Lower lobe of right lung (tissue), 2 donors: ENCODE data around the gene ANO8. TPM values are rescaled to one million over a fixed set of nuclear protein-coding genes. Genes with fewer than 3 reads are reported as not detected.
A peak's percentile ranks its signal among the peaks of the same experiment; 100 is the strongest.

Experiments
- ATAC-seq, 2 donors: fragments of 200-7000 bp; cut with Tn5 transposase; one replicate each; pipeline ENCODE4 v1.9.1; 2020 to 2022; ENCODE audit warnings: mild to moderate bottlenecking in 2 of 2, moderate library complexity in 2 of 2
- DNase-seq: peaks from one replicate; pipeline ENCODE4 v3.0.0-alpha.2; 2020
- H3K27ac ChIP-seq: fragments of 200-600 bp; one replicate; pipeline ENCODE4 v1.8.0; 2022
- H3K27me3 ChIP-seq: fragments of 200-600 bp; one replicate; pipeline ENCODE4 v1.8.0; 2022; ENCODE audit warnings: low read depth
- H3K36me3 ChIP-seq: fragments of 200-600 bp; one replicate; pipeline ENCODE4 v1.8.0; 2022; ENCODE audit warnings: mild to moderate bottlenecking
- H3K4me1 ChIP-seq: fragments of 200-600 bp; one replicate; pipeline ENCODE4 v1.8.0; 2022
- H3K4me3 ChIP-seq: fragments of 200-600 bp; one replicate; pipeline ENCODE4 v1.8.0; 2022; ENCODE audit warnings: mild to moderate bottlenecking
- H3K9me3 ChIP-seq: fragments of 200-600 bp; one replicate; pipeline ENCODE4 v1.8.0; 2022
- CTCF ChIP-seq: fragments of 200-600 bp; IDR thresholded peaks from one replicate; pipeline ENCODE4 v1.8.0; 2022; ENCODE audit warnings: antibody characterized with exemption, mild to moderate bottlenecking
- intact Hi-C: fragments of 100-400 bp; cut with DNase I; formaldehyde crosslinking; loops from one replicate; pipeline ENCODE4 v1.11.0; 2022
- total RNA-seq: library from RNA; stranded (reverse); fragmentation: NEBNext Ultra II Directional; extraction: Animal tissue kit (Norgen Biotek cat#: 25700); gene quantifications from one replicate; pipeline ENCODE4 v1.2.1, GENCODE V29; 2021
- donor health status: DM: no; HTN: yes; CAD: no; lungs with severe emphysema.

ANO8 gene
- total RNA-seq, 1 donor from 2014 or later: 16.6 TPM

GRCh38 chr19:17294051-17294891, 40.4 kb downstream of the ANO8 start:
- H3K27ac ChIP-seq: no peak overlapping the region
- H3K9me3 ChIP-seq: no peaks in the 10 kb centered on the region
- no peak for TF ChIP-seq CTCF
- H3K36me3 ChIP-seq: peaks cover 8% of the 10 kb centered on the region
- intact Hi-C loops: no loop called here
- H3K4me3 ChIP-seq: no peak overlapping the region
- peak; percentile 34 to 42 for ATAC-seq
- peaks cover 12% of the 10 kb centered on the region for H3K4me1 ChIP-seq
- peak; percentile 62 for DNase-seq
- H3K27me3 ChIP-seq: no peaks in the 10 kb centered on the region

- peaks cover 8% of the 10 kb centered on the region for H3K36me3 ChIP-seq
- ATAC-seq (no peak), DNase-seq (no peak)
- H3K4me3 ChIP-seq: no peak overlapping the region
- no peak for TF ChIP-seq CTCF
- H3K27me3 ChIP-seq: no peaks in the 10 kb centered on the region
- intact Hi-C loops: no loop called here
- peaks cover 12% of the 10 kb centered on the region for H3K4me1 ChIP-seq
- no peaks in the 10 kb centered on the region for H3K9me3 ChIP-seq
- H3K27ac ChIP-seq: no peak overlapping the region
These were observed 41.0 kb downstream of the ANO8 start for GRCh38 chr19:17293605-17294004.

GRCh38 chr19:17292301-17293074, 42.2 kb downstream of the ANO8 start:
- DNase-seq (peak; percentile 77), ATAC-seq (peak; percentile 94 to 95)
- H3K4me3 ChIP-seq: peak overlapping the region; percentile 67
- peak; percentile 73 for TF ChIP-seq CTCF
- H3K36me3 ChIP-seq: peaks cover 4% of the 10 kb centered on the region
- H3K27me3 ChIP-seq: no peaks in the 10 kb centered on the region
- peaks cover 12% of the 10 kb centered on the region for H3K4me1 ChIP-seq
- intact Hi-C loops: no loop called here
- no peaks in the 10 kb centered on the region for H3K9me3 ChIP-seq
- peak overlapping the region; percentile 61 for H3K27ac ChIP-seq

GRCh38 chr19:17289489-17289888, 45.2 kb downstream of the ANO8 start:
- DNase-seq (peak; percentile 80), ATAC-seq (no peak)
- no peaks in the 10 kb centered on the region for H3K27me3 ChIP-seq
- no peak overlapping the region for H3K4me3 ChIP-seq
- no peak for TF ChIP-seq CTCF
- H3K27ac ChIP-seq: no peak overlapping the region
- H3K4me1 ChIP-seq: peaks cover 12% of the 10 kb centered on the region
- no peaks in the 10 kb centered on the region for H3K9me3 ChIP-seq
- intact Hi-C loops: loop anchor here (10.0 kb wide), 1 partner anchor 215 kb away; the partner anchor contains the start of genes HAUS8 and MYO9B
- no peaks in the 10 kb centered on the region for H3K36me3 ChIP-seq

GRCh38 chr19:17286752-17287151, 47.9 kb downstream of the ANO8 start:
- Histone ChIP-seq H3K27me3 (peaks cover 9% of the 10 kb centered on the region), H3K36me3 (no peaks in the 10 kb centered on the region), H3K4me1 (peaks cover 11% of the 10 kb centered on the region), H3K27ac (no peak overlapping the region), H3K4me3 (no peak overlapping the region), H3K9me3 (no peaks in the 10 kb centered on the region)
- intact Hi-C loops: loop anchor here (10.0 kb wide), 1 partner anchor 212 kb away; the partner anchor contains the start of genes HAUS8 and MYO9B
- no peak for DNase-seq
- no peak for ATAC-seq
- TF ChIP-seq CTCF: no peak
